Heart right ventricle (tissue), 16 donors: ENCODE data around the gene ZSWIM8. TPM values are rescaled to one million over a fixed set of nuclear protein-coding genes. Genes with fewer than 3 reads are reported as not detected.
A peak's percentile ranks its signal among the peaks of the same experiment; 100 is the strongest.

Experiments
- ATAC-seq, 8 donors: fragments of 200-7000 bp; cut with Tn5 transposase; one replicate each; pipeline ENCODE4 v1.9.1; 2020; ENCODE audit warnings: mild to moderate bottlenecking in 8 of 8, moderate library complexity in 8 of 8, moderate number of reproducible peaks in 1 of 8
- DNase-seq, 2 donors: peaks; one replicate each; pipeline ENCODE4 v3.0.0-alpha.2; 2020
- H3K27ac ChIP-seq, 10 donors: fragments of 200-600 bp; sonication (generic) in 2 of 10; one replicate each; pipeline versions ENCODE4 v1.5.0 to v1.8.0; 2020 to 2022; ENCODE audit warnings: mild to moderate bottlenecking in 3 of 10
- H3K27me3 ChIP-seq, 7 donors: fragments of 200-600 bp; one replicate each; pipeline ENCODE4 v1.8.0; 2021 to 2022; ENCODE audit warnings: mild to moderate bottlenecking in 2 of 7
- H3K36me3 ChIP-seq, 9 donors: fragments of 200-600 bp; sonication (generic) in 1 of 9; one replicate each; pipeline versions ENCODE4 v1.5.0 to v1.8.0; 2020 to 2022; ENCODE audit warnings: mild to moderate bottlenecking in 2 of 9
- H3K4me1 ChIP-seq, 9 donors: fragments of 200-600 bp; sonication (generic) in 1 of 9; one replicate each; pipeline versions ENCODE4 v1.5.0 to v1.8.0; 2020 to 2022; ENCODE audit warnings: mild to moderate bottlenecking in 4 of 9
- H3K4me3 ChIP-seq, 10 donors: fragments of 200-600 bp; sonication (generic) in 2 of 10; one replicate each; pipeline versions ENCODE4 v1.5.0 to v1.8.0; 2020 to 2022; ENCODE audit warnings: mild to moderate bottlenecking in 7 of 10, moderate library complexity in 2 of 10
- H3K9me3 ChIP-seq, 11 donors: fragments of 200-600 bp in 10 of 11; sonication (generic) in 2 of 11; one replicate each; pipeline versions ENCODE4 v1.5.0 to v1.8.0; 2013 to 2022; ENCODE audit warnings: mild to moderate bottlenecking in 2 of 11, control low read depth in 1 of 11, moderate library complexity in 1 of 11
- WGBS, 2 donors: extraction: QIAGEN DNeasy Blood & Tissue Kit; methylation state at CpG; one replicate each; pipeline ENCODE4 v1.1.7; 2013; ENCODE audit warnings: inconsistent platforms in 1 of 2; 5-methylcytosine and 5-hydroxymethylcytosine counted together
- intact Hi-C, 10 donors: fragments of 100-400 bp; cut with DNase I; formaldehyde crosslinking; loops; one replicate each; pipeline versions ENCODE4 v1.11.1 to v1.14.2; 2022
- polyA plus RNA-seq, 2 donors: library from polyadenylated mRNA; stranded (reverse); fragments of 200-250 nt; gene quantifications; one replicate each; pipeline ENCODE4 v1.2.3, GENCODE V29; 2013
- total RNA-seq, 10 donors: library from RNA; stranded (reverse); fragmentation: NEBNext Ultra II Directional in 3 of 10; extraction: Animal tissue kit (Norgen Biotek cat#: 25700) in 3 of 10; gene quantifications; one replicate each; pipeline versions ENCODE4 v1.2.1 to v1.2.4, GENCODE V29; 2021 to 2023
- TF ChIP-seq, protein P1 (sequence below), 9 donors: fragments of 200-600 bp; sonication (generic) in 2 of 9; IDR thresholded peaks; one replicate each; pipeline versions ENCODE4 v1.5.0 to v1.8.0; 2021 to 2022; ENCODE audit warnings: antibody characterized with exemption in 9 of 9, mild to moderate bottlenecking in 5 of 9, moderate library complexity in 1 of 9
- donor health status: Arrhythmogenic right ventricular cardiomyopathy.
- donor health status: ischemic (EF 13 %, LVEDD 7.1; RV severe dilation, severe dysfunction).
- donor health status: healthy with polysubstance abuse.
- donor health status: DM: no; HTN: yes; CAD: no.
- donor health status: DM: no; HTN: no; CAD: no.
- donor health status: ischemic (EF 25% LVEDD 6.9; RV normal size, moderate dysfunction).
- donor health status: ischemic (EF 25% LVEDD 5.7; RV mildly dilated, moderate dysfunction).
- donor health status: healthy.
- donor health status: DM: yes; HTN: yes; CAD: no.
- donor health status: Ischemic cardiomyopathy.
- donor health status: ischemic (EF 35%, LVEDD 5.7; RV mildly dilated, moderate dysfunction).
- donor health status: nonischemic (EF 11% LVEDD 7.7; RV severe dilation, severe dysfunction).
- donor health status: DM: yes; HTN: yes; CAD: no.
- donor health status: PGD.
- donor health status: ischemic (EF 29% LVEDD 5.4; RV normal size, mild dysfunction).
- donor health status: nonischemic (EF 23%, LVEDD 6.1; RV moderate dilation, normal function).

ZSWIM8 gene
- total and polyA plus RNA-seq, 12 donors: 35.2 to 139 (median 47.0) TPM

DNA sequence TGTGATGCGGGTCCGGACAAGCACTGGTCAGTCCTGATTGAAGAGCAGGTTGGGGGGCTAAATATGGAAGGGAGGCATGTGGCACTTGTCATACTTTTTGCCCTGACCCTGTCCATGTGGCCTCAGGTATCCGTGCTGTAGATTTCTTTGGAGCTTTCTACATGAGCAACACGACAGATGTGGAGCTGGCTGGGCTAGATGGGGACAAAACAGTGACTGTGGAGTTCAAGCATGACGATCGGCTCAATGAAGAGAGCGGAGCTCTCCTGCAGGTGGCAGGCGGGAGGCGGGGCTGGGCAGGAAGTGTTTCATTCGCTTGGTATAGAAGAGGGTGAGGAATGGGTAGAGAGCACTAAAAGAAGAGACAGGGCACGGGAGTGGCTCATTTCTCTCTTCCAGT lies 16.5 kb upstream of the ZSWIM8 start:
- H3K27me3 ChIP-seq: no peaks in the 10 kb centered on the region
- no peak for ATAC-seq
- TF ChIP-seq, protein P1, sequence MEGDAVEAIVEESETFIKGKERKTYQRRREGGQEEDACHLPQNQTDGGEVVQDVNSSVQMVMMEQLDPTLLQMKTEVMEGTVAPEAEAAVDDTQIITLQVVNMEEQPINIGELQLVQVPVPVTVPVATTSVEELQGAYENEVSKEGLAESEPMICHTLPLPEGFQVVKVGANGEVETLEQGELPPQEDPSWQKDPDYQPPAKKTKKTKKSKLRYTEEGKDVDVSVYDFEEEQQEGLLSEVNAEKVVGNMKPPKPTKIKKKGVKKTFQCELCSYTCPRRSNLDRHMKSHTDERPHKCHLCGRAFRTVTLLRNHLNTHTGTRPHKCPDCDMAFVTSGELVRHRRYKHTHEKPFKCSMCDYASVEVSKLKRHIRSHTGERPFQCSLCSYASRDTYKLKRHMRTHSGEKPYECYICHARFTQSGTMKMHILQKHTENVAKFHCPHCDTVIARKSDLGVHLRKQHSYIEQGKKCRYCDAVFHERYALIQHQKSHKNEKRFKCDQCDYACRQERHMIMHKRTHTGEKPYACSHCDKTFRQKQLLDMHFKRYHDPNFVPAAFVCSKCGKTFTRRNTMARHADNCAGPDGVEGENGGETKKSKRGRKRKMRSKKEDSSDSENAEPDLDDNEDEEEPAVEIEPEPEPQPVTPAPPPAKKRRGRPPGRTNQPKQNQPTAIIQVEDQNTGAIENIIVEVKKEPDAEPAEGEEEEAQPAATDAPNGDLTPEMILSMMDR (IDR thresholded peaks at IDR 0.05): no peak
- H3K27ac ChIP-seq: no peak overlapping the region
- 81% methylated on average over 11 of the region's 11 CpGs for WGBS, 2 donors
- peaks cover 0 to 81% (median 72%) of the 10 kb centered on the region in 9 donors for H3K36me3 ChIP-seq
- H3K4me1 ChIP-seq: peaks cover 8 to 21% (median 18%) of the 10 kb centered on the region in 9 donors
- intact Hi-C loops: no loop called here
- DNase-seq: no peak
- H3K4me3 ChIP-seq: no peak overlapping the region
- no peaks in the 10 kb centered on the region for H3K9me3 ChIP-seq

DNA sequence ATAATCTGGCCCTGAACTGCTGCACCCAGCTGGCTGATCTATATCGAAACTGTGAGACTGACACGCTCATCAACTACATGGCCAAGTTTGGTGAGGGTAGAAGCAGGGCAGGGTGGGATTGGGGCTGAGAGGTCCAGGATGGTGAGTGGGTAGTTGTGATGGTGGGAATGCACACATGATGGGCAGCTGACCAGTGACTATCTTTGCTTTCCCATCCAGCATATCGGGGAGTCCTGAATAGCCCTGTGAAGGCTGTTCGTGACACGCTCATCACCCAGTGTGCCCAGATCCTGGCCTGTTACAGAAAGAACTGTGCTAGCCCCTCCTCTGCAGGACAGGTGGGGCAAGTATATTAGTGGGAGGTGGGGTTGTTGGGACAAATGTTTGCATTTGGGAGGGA lies 16.0 kb upstream of the ZSWIM8 start:
- TF ChIP-seq, protein P1 (IDR thresholded peaks at IDR 0.05): no peak
- DNase-seq: no peak
- H3K36me3 ChIP-seq: peaks cover 0 to 81% (median 67%) of the 10 kb centered on the region in 9 donors
- H3K9me3 ChIP-seq: no peaks in the 10 kb centered on the region
- WGBS, 2 donors: 94 to 96% methylated on average over 5 of the region's 5 CpGs
- no peaks in the 10 kb centered on the region for H3K27me3 ChIP-seq
- H3K4me3 ChIP-seq: no peak overlapping the region
- no peak for ATAC-seq
- peaks cover 13 to 26% (median 23%) of the 10 kb centered on the region in 9 donors for H3K4me1 ChIP-seq
- intact Hi-C loops: no loop called here
- H3K27ac ChIP-seq: no peak overlapping the region

DNA sequence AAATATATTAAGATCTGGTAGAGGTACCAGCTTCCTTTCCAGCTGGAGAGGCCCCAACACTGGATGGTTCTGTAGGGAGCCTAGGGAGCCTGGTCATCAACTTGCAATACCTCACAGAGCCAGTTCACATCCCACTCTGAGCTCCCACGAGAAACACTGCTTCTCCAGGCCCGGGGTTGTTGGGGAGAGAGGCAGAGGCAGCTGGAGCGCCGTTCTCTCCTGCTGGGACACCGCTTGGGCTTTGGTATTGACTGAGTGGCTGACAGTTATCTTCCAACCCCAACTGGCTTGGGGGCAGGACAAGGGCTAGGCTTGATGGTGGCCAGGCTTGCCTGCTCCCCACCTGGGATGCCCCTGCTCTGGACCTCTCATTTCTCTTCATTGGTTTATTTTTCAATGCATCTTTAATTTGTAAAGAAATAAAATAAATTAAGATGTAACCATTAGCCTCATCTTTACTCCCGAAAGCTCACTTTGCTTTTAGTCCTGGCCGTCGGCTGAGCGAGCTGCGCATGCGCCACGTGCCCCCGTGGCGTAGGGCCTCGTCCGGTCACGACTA lies 13.6 kb upstream of the ZSWIM8 start:
- DNase-seq (peak; percentile 92 to 93), ATAC-seq (peak in 7 of 8 donors; percentile 2 to 87 (median 12))
- TF ChIP-seq, protein P1 (IDR thresholded peaks at IDR 0.05): no peak
- H3K27me3 ChIP-seq: no peaks in the 10 kb centered on the region
- intact Hi-C loops: loop anchor here in 1 of 10 donors (1.0 to 2.0 kb wide), 2 partner anchors 19 to 28 kb away; partner anchors contain the start of gene SEC24C
- 11 to 13% methylated on average over 17 of the region's 17 CpGs for WGBS, 2 donors
- H3K4me3 ChIP-seq: peak overlapping the region; percentile 71 to 99 (median 83)
- H3K4me1 ChIP-seq: peaks cover 24 to 47% (median 39%) of the 10 kb centered on the region in 9 donors
- peaks cover 0 to 81% (median 50%) of the 10 kb centered on the region in 9 donors for H3K36me3 ChIP-seq
- H3K27ac ChIP-seq: peak overlapping the region; percentile 86 to 100 (median 98)
- no peaks in the 10 kb centered on the region for H3K9me3 ChIP-seq

DNA sequence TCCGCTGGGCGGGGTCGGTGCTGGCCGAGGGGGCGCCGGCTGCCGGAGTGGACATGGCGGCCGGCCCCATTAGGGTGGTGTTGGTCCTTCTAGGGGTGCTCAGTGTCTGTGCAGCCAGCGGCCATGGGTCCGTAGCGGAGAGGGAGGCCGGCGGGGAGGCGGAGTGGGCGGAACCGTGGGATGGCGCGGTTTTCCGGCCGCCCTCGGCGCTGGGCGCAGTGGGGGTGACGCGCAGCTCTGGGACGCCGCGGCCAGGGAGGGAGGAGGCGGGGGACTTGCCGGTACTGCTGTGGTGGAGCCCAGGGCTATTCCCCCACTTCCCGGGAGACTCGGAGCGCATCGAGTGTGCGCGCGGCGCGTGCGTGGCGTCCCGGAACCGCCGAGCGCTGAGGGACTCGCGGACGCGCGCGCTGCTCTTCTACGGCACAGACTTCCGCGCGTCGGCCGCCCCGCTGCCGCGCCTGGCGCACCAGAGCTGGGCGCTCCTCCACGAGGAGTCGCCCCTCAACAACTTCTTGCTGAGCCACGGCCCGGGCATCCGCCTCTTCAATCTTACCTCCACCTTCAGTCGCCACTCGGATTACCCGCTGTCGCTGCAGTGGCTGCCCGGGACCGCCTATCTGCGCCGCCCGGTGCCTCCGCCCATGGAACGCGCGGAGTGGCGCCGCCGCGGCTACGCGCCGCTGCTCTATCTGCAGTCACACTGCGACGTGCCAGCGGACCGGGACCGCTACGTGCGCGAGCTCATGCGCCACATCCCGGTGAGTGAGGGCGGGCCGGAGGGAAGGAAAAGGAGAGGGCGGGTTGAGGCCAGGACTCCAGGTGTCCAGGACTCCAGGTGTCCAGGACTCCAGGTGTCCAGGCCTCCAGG lies 12.9 kb upstream of the ZSWIM8 start:
- H3K27me3 ChIP-seq: no peaks in the 10 kb centered on the region
- peaks cover 0 to 81% (median 44%) of the 10 kb centered on the region in 9 donors for H3K36me3 ChIP-seq
- no peaks in the 10 kb centered on the region for H3K9me3 ChIP-seq
- peak overlapping the region; percentile 71 to 99 (median 83) for H3K4me3 ChIP-seq
- ATAC-seq (peak; percentile 81 to 94 (median 90)), DNase-seq (peak; percentile 76 to 83)
- H3K27ac ChIP-seq: peak overlapping the region; percentile 86 to 100 (median 98)
- TF ChIP-seq, protein P1 (IDR thresholded peaks at IDR 0.05): peak in 5 of 9 donors; percentile 20 to 43 (median 39)
- H3K4me1 ChIP-seq: peaks cover 24 to 47% (median 42%) of the 10 kb centered on the region in 9 donors
- 0% methylated on average over 93 to 101 of the region's 101 CpGs for WGBS, 2 donors
- intact Hi-C loops: loop anchor here in 1 of 10 donors (1.0 to 2.0 kb wide), 2 partner anchors 20 to 28 kb away; partner anchors contain the start of gene SEC24C
